GM18508 (cell line): ENCODE measurements around the gene XXYLT1.
A peak's percentile ranks its signal among the peaks of the same experiment; 100 is the strongest.
"Not testable (repeated sequence)": the region's sequence is repeated elsewhere in the genome, so short reads cannot be mapped to it uniquely, and the experiment has no call there.

Experiments used
- ATAC-seq: cut with Tn5 transposase; IDR thresholded peaks from one replicate; pipeline ENCODE4 v1.9.1; 2021; ENCODE audit warnings: moderate number of reproducible peaks; ENCODE audit not compliant: insufficient read depth, unreplicated experiment

The XXYLT1 gene, protein sequence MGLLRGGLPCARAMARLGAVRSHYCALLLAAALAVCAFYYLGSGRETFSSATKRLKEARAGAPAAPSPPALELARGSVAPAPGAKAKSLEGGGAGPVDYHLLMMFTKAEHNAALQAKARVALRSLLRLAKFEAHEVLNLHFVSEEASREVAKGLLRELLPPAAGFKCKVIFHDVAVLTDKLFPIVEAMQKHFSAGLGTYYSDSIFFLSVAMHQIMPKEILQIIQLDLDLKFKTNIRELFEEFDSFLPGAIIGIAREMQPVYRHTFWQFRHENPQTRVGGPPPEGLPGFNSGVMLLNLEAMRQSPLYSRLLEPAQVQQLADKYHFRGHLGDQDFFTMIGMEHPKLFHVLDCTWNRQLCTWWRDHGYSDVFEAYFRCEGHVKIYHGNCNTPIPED

DNA sequence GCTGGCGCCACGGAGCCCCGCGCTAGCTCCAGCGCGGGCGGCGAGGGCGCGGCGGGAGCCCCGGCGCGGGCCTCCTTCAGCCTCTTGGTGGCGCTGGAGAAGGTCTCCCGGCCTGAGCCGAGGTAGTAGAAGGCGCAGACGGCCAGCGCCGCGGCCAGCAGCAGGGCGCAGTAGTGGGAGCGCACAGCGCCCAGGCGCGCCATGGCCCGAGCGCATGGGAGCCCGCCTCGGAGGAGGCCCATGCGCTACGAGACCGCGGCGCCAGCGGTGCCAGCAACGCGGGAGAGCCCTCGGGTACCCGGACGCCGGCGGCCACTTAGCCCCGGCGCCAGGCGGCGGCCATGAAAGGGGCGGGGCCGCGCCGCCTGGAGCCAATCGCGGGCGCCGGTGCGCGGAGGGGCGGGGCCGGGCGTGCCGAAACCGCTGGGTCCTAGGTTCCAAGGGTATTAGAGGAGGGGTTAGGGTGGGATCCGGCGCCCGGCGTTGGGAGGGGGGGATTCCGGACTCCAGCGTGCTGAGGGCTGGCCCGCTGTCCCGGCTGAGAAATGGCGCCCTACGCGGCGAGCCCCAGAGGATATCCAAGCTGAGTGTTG lies at the start of gene XXYLT1:
Gene XXYLT1, minus strand, starts transcription at position 343 of the 593 bp plus-strand sequence. Its CDS starts 101 bp downstream, at position 242.
- ATAC-seq = peak; percentile 44

DNA sequence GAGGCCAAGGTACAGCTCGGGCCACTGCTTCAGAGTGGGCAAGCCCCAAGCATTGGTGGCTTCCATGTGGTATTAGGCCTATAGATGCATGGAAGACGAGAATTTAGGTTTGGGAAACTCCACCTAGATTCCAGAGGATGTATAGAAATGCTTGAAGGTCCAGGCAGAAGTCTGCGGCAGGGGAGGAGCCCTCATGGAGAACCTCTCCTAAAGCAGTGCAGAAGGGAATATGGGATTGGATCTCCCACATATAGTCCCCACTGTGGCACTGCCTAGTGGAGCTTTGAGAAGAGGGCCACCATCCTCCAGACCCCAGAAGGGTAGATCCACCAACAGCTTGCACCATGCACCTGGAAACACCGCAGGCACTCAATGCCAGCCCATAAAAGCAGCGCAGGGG lies 48.1 kb upstream of the XXYLT1 start:
- ATAC-seq = no peak

DNA sequence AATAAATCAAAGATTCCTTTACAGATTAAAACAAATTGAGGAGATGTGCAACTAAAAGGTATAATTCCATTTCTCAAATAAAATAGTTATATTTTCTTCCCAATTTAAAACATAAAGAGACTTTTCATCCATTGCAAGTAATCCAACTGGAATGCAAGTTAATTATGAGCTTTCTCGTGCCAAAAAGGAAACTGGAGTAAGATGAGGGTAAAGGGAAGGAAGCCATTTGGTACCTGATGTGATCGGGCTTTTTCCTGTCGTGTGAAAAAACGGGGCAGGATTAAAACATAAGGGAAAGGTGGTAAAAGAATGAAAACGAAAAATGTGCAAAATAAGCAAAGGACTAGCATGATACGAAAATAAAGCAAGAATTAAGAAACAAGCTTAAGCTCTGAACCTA lies 41.8 kb upstream of the XXYLT1 start:
- no peak for ATAC-seq

DNA sequence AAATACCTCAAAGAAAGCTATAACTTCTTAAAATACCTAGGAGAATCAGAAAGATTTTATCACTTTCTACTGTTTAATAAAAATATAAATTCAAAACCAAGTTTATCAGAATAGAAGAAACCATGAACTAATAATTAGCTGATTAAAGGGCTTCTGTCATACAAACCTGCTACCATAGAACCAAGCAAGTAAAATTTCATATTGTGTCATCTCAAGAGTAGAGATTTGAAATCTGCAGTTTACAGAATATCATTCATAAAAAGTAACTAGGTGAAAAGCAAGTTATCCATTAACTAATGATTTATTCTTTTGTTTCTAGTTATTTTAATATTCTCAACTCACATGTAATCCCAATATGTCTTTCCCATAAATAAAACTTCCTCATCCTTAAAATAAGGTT lies 36.8 kb upstream of the XXYLT1 start:
- ATAC-seq = no peak

DNA sequence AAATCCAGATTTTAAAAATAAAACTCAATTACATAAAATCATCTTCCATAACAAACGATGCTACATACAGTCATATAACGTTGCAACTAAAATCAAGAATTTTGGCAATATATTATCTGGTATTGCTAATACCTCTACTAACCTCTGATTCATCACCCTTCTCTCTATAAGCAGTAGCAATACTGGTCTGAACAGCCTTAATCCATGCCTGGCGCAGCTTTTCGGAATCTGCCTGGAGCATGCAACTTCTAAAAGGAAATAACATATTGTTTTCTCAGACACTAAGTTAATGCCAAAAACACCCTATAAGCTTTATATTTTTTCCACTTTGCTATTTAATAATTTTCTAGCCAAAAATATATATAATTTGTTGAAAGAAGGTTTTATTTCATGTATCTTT lies 35.4 kb upstream of the XXYLT1 start:
- no peak for ATAC-seq

DNA sequence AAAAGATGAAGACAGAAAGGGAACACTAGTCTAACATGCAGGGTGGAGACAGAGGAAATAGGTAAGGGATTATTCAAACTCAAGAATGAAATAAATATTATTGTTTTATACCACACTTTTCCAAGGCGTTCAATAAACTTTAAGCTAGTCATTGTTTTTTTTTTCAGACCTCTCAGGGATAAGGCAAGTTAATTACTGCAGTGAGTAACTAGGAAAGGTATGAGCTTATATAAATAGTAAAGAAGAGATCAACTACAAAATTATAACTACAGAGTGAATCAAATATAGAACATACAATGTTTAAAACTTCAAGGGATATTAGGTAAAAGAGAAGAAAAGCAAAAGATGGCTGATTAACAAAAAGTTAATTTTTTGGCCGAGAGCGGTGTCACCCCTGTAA lies 31.5 kb upstream of the XXYLT1 start:
- no peak for ATAC-seq

DNA sequence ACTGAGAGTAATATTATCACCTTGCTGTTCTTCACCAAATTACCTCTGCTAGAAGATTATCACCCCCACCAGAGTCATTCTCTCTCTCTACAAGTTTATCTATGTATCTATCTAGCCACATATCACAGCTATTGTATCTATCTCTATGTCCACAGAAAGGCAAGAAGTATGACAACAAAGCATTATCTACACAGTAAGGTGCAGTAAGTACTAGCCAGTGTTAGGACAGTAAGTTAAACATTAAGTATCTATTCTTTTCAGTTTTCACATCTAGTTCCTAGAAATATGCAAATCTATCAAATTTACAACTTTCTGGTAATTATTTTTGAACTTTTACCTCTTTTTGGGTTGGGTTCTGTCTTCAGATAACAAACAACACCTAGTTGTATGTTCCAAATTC lies 26.5 kb upstream of the XXYLT1 start:
- no peak for ATAC-seq

DNA sequence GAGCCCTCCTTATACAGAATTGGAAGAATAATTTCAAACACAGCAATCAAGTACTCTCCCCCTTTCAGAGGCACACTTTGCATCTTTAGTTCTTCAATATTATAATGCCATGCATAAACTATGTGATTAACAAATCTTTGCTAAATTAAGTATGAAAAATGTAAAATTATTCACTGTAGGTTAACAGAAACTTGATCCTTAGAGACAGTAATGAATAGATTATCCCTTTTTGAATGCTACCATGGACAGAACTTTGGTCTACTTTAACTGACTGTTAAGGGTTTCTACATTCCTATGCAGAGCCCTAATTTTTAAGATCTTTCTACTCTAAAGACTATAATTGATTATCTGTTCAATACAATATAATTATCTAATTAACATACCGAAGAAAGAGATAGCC lies 25.7 kb upstream of the XXYLT1 start:
- ATAC-seq = no peak

DNA sequence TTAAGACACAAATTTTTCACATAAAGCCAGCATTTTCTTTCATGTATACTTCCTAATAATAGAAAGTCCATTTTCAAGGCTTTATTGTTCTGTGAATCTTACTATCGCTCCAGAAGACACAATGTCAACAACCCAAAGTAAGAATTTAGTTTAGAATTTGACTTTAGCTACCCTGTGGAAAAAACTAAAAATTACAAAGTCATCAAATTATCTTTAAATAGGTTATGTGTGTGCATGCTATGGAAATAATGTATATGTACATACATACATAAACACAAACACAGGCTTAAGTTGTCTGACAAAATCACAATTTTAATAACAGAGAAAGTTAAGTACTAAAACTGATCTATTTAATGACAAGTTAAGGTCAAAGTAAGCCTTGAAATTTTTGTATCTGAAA lies 20.2 kb upstream of the XXYLT1 start:
- no peak for ATAC-seq

DNA sequence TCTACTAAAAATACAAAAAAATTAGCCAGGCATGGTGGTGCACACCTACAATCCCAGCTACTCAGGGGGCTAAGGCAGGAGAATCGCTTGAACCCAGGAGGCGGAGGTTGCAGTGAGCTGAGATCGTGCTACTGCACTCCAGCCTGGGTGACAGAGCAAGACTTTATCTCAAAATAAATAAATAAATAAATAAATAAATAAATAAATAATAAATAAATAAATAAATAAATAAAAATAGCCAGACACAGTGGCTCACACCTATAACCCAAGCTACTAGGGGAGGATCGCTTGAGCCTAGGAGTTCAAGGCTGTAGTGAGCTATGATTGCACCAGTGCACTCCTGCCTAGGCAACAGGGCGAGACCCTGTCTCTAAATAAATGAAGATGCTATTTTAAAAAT lies 19.7 kb upstream of the XXYLT1 start:
- not testable (repeated sequence) for ATAC-seq

DNA sequence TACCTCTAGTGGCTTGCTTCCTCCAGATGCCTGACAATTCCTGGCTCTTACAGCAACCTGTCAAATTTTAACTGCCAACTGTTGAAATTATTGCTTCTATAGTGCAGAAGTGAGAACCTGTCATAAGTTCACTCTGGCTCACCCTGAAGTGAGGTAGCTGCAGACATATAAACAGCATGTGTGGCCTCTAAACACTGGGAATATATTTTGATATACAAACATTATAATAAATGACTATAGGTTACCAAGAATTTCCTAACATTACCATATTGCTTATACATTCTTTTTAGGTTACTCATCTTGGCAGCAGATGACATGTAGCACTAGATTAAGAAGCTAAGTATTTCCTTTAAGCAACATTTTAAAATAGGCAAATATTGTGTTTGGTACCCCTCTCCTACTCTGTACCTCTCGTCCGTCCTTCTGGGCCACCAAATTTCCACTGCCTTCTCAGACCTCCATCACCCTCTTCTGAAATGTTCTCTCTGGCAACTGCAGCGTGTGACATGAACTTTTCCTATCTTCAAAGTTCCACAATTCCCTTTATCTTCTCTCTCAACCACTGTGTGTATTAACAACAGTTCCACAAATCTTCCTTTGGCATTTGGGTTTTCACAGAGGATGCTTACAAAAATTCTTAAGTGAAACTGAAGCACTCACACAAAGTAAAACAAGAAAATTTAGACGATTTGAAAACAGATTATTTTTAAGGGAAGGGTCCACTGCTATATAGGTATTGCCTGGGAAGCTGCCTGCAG lies 15.3 kb upstream of the XXYLT1 start:
- ATAC-seq = no peak

DNA sequence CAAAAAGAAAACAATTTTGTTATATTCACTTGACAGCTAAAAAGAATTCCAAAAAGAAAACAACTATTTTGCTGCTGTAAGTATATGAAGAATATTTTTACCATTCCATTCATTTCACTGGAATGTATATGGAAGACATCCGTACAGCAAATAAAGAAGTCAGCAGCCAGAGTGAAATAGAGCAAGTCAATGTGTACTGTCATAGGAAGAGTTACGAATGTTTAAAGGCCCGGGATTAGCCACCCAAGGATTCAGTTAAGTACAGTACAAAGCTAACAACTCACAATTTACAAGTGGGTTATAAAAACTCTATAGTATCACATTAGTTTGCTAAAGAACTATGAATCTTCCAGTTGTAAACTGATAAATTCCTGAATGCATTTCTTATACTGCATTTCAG lies 14.4 kb upstream of the XXYLT1 start:
- ATAC-seq = no peak

DNA sequence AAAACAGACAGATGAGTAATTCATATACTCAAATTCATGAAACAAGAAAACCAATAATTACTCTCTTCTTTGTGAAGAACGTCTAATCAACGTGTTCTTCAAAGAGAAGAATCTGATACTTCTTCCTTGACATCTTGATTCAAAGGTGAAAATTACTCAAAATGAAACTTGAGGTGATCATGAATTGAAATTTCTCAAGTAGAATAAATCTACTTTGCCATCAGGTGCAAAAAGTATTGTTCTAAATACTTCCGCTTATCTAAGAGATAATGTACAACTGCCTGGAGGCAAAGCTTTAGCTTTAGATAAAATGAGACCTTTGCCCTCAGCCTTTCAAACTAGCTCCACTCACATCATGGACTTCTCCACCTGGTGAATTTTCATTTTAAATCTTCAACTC lies 13.9 kb upstream of the XXYLT1 start:
- ATAC-seq = no peak

DNA sequence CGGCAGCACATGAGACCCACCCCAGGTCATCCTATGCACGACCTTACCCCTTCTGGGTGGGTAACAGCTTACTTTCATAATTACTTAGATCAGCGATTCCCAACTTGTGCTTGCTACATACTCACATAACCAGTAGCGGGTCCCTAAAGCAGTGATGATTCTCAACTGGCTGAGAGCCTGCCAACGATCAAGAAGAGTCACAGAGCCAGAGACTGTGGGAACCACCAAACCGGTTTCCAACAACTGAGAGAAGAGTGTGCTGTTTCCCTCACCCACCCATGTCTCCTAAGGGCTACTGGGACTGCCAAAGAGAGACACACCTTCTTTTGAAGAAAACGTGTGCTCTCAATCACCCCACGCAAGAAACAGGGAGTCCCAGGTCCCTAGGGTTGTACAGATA lies 12.0 kb upstream of the XXYLT1 start:
- ATAC-seq = no peak

DNA sequence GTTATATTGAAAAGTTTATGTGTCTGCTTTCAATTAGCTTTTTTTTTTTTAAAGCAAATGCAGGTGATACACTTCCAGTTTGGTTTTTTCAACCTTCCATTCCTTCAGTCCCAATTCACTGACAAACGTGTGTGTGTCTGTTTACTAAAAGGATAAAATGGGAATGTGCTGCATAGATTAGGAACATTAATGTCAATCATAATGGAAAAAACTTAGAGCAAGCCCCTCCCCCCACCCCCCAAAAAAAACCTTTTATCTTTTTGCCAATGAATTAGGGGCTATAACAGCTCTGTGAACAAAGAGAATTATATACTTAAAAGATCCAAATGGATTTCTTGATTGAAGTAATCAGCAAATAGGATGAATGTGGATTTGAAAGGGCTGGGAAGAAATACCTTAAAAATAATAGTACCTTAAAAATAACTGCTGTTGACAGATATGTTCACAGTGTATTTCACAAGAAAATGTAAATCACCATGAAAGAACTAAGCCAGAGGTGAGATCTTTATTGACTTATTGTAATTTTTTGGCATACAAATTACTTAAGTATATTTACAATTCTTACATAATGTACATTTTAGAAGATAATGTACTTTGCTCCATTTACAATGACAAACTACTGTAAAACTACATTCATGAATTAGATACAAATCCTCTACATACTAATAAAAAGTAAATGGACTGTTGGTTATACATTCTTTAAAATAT lies 3.5 kb upstream of the XXYLT1 start:
- ATAC-seq = no peak

DNA sequence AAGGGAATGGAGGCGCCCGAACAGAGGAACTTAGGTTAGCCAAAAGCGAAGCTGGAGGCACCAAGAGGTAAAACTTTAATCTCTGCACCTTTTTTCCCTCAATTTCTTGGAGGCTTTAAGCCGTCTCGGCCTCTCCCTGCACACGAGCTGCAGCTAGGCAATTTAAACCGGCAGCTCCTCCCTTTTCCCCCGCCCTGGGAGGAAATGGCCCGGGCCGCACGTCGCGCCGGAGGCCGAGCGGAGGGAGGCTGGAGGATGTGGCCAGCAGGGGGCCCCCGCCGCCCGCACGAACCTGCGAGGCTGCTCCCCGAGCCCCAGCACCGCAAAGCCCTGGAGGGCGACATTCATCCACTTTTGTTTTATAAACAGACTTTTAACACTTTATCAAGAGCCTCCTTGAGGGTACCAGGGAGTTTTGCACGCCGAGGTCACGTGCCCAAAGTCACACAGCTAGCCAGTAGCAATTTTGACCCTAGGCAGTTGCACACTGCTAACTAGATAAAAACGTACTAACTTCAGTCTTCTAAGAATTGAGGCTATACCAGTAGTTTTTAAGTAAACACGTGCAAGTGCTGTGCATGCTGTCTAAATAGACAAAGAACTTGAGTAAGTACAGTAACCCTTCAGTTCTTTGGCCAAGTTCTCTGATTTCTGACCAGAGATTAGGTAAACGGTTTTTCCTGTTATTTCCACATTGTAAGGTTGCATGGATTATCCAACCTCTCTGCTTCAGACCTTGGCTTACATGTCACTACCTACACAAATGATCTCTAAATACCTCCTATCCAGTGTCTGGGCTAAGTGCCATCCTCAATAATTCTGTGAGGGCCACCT lies 668 bp upstream of the XXYLT1 start:
- peak; percentile 34 for ATAC-seq

DNA sequence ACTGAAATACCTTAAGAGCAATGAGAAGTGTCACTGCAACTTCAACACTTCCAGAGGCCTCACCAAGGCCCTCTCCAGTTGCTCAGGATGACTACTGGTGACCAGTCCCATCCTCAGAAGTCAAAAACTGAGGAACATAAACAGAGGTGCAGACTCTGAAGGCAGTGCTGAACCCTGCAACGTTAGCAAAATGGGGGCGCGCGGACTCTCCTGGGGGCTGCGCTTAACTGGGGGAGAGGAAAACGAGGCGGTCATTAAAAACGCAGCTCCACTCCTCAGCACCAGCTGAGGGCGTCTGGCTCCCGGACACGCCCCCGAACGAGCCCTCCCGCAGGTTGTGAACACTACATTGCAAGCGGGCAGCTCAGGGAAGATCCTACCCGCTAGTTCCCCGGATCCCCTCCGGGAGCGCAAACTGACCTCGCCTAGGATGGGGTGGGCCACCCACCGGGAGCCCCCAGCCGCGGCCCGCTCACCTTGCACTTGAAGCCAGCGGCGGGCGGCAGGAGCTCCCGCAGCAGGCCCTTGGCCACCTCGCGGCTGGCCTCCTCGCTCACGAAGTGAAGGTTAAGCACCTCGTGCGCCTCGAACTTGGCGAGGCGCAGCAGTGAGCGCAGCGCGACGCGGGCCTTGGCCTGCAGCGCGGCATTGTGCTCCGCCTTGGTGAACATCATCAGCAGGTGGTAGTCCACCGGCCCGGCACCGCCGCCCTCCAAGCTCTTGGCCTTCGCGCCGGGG lies 711 bp downstream of the XXYLT1 start:
- peak; percentile 2 for ATAC-seq

DNA sequence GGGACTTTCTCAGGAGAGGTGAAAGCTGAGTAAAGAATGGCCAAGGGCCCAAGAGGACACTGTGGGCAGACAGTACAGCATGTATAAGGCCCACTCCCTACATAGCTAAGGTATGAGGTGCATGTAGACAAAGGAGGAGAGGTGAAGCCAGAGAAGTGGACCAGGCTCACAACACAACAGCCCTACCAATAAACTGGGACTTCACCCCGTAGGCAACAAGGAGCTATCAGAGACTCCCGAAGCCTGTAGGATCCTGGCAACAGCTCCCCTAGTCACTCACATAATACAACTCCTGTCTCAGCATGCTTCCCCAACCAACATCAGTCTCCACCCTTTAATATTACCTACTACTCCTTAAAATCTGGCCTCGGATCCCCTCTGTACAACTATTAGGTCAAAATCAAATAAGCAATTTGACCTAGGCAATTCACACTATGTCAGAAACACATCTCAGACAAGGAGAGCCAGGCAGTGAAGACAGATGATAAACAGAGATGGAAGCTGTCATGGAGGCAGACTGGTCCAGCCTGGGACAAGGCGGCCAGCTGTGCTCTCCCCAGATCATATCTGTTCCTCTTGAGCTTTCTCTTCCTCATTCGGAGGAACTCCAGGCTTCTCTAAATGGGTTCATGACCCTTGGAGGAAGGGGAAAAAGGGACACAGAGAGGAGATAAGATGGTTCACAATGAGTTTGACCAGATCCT lies 1.4 kb downstream of the XXYLT1 start:
- no peak for ATAC-seq
